Activated CD8-positive, alpha-beta memory T cell treated with anti-CD3 and anti-CD28 coated beads, Interleukin-2, amount 50 U/mL, for 1 hour (primary cell): Measurements from ENCODE around the gene SLC22A15.
"Not testable (repeated sequence)": the region's sequence is repeated elsewhere in the genome, so short reads cannot be mapped to it uniquely, and the experiment has no call there.

Experiments used
- DNase-seq: peaks from one replicate; pipeline ENCODE4 v3.0.0-alpha.2; 2020; ENCODE audit errors: extremely low read depth

Gene SLC22A15

GRCh38 chr1:116031302-116031835, 55.1 kb downstream of the SLC22A15 start:
- DNase-seq: no peak

GRCh38 chr1:116033322-116033721, 57.0 kb downstream of the SLC22A15 start:
- DNase-seq: no peak

- DNase-seq: no peak
These were observed 59.9 kb downstream of the SLC22A15 start for GRCh38 chr1:116036255-116036654.

GRCh38 chr1:116038679-116039078, 62.4 kb downstream of the SLC22A15 start:
- DNase-seq: no peak

GRCh38 chr1:116044071-116044470, 67.8 kb downstream of the SLC22A15 start:
- DNase-seq: no peak

GRCh38 chr1:116046933-116047332, 70.6 kb downstream of the SLC22A15 start:
- DNase-seq: not testable (repeated sequence)

GRCh38 chr1:116051896-116052295, 75.6 kb downstream of the SLC22A15 start:
- not testable (repeated sequence) for DNase-seq

GRCh38 chr1:116062201-116062600, 85.9 kb downstream of the SLC22A15 start:
- no peak for DNase-seq

GRCh38 chr1:116064616-116065015, 88.3 kb downstream of the SLC22A15 start:
- no peak for DNase-seq

- no peak for DNase-seq
These were observed 90.7 kb downstream of the SLC22A15 start for GRCh38 chr1:116066868-116067565.

GRCh38 chr1:116067566-116067890, 91.2 kb downstream of the SLC22A15 start:
- DNase-seq: no peak

- no peak for DNase-seq
These were observed 99.3 kb downstream of the SLC22A15 start for GRCh38 chr1:116075575-116075974.

GRCh38 chr1:116075990-116076389, 99.7 kb downstream of the SLC22A15 start:
- DNase-seq: no peak

GRCh38 chr1:116076831-116077230, 100.5 kb downstream of the SLC22A15 start:
- DNase-seq: no peak

GRCh38 chr1:116078699-116079223, 102.4 kb downstream of the SLC22A15 start:
- no peak for DNase-seq

- DNase-seq: no peak
These were observed 111.3 kb downstream of the SLC22A15 start for GRCh38 chr1:116087628-116088027.

- no peak for DNase-seq
These were observed 113.6 kb downstream of the SLC22A15 start for GRCh38 chr1:116089870-116090269.

- no peak for DNase-seq
These were observed 114.8 kb downstream of the SLC22A15 start for GRCh38 chr1:116091083-116091482.

GRCh38 chr1:116092752-116093489, 116.6 kb downstream of the SLC22A15 start:
- DNase-seq: no peak

GRCh38 chr1:116095027-116095426, 118.7 kb downstream of the SLC22A15 start:
- DNase-seq: no peak

- DNase-seq: no peak
These were observed 119.8 kb downstream of the SLC22A15 start for GRCh38 chr1:116096013-116096618.

GRCh38 chr1:116097626-116098025, 121.3 kb downstream of the SLC22A15 start:
- DNase-seq: no peak
